Measurements from ENCODE around the gene BACH2. TPM values are rescaled to one million over a fixed set of nuclear protein-coding genes. Genes with fewer than 3 reads are reported as not detected.

The BACH2 gene
- total RNA-seq, 2 experiments from 2014 or later, result 60.7 to 66.9 TPM

- no peak overlapping the region for H3K4me3 Mint-ChIP-seq
- DNase-seq (no peak), ATAC-seq (no peak)
- intact Hi-C loops (cut with micrococcal nuclease), result no loop called here
- TF ChIP-seq CTCF (IDR thresholded peaks at IDR 0.05), result no peak
- peak overlapping the region; percentile 96 for H3K27ac Mint-ChIP-seq
- peaks cover 8% of the 10 kb centered on the region for H3K9me3 Mint-ChIP-seq
- no peaks in the 10 kb centered on the region for H3K27me3 Mint-ChIP-seq
- peaks cover 96% of the 10 kb centered on the region for H3K4me1 Mint-ChIP-seq (ENCODE audit: low read depth)
- ChIA-PET CTCF (interaction anchor here (1.1 to 2.1 kb wide), 9 partner anchors 8 to 323 kb away, joined by 3 to 7 read pairs (median 4); no protein-coding TSS in a partner anchor), POLR2A (interaction anchor here (0.6 to 2.6 kb wide), 4 partner anchors 10 to 211 kb away, joined by 3 to 12 read pairs (median 6); no protein-coding TSS in a partner anchor)
- H3K36me3 Mint-ChIP-seq (ENCODE audit: low read depth), result peaks cover 88% of the 10 kb centered on the region
Observed at GRCh38 chr6:90263633-90264032, 33.0 kb downstream of the BACH2 start.

DNA sequence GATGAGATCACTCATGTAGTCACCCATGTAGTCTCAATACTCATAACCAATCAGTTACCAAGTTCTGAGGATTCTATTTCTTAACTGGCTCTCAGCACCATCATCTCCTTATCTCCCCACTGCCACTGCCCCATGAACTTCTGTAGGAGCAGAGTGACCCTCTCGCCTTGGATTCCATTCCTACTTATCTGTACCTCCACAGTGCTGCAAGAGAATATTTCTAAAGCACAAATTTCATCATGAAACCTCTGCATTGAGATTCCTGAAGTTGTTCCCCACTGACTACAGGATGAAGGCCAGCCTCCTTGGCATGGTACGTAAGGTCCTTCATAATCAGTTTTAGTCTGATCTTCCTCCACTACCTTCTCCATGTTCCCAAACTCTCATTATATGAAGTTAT, 34.8 kb downstream of the BACH2 start:
- Mint-ChIP-seq H3K36me3 (ENCODE audit: low read depth) (peaks cover 89% of the 10 kb centered on the region), H3K4me3 (no peak overlapping the region), H3K9me3 (peaks cover 13% of the 10 kb centered on the region), H3K27me3 (no peaks in the 10 kb centered on the region), H3K27ac (peak overlapping the region; percentile 69), H3K4me1 (ENCODE audit: low read depth) (peaks cover 95% of the 10 kb centered on the region)
- POLR2A ChIA-PET, result interaction anchor here (1.0 to 1.4 kb wide), 2 partner anchors 12 to 23 kb away, joined by 3 to 4 read pairs; no protein-coding TSS in a partner anchor
- DNase-seq, result no peak
- TF ChIP-seq CTCF (IDR thresholded peaks at IDR 0.05), result no peak
- CTCF ChIA-PET, result no interaction called here
- ATAC-seq, result no peak
- intact Hi-C loops (cut with micrococcal nuclease), result no loop called here

DNA sequence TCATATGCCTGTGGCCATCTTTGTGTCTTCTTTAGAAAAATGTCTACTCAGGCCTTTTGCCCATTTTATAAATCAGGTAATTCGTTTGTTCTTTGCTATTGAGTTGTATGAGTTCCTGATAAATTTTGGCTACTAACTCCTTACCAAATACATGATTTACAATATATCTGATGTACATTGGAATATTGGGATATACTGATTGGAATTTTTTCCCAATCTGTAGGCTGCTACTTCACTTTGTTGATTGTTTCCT, 39.2 kb downstream of the BACH2 start:
- CTCF ChIA-PET, result interaction anchor here (1.9 kb wide), 1 partner anchor 10 kb away, joined by 6 read pairs; no protein-coding TSS in a partner anchor
- Mint-ChIP-seq H3K27ac (peak overlapping the region; percentile 94), H3K4me1 (ENCODE audit: low read depth) (peaks cover 92% of the 10 kb centered on the region), H3K4me3 (no peak overlapping the region), H3K9me3 (peaks cover 26% of the 10 kb centered on the region), H3K36me3 (ENCODE audit: low read depth) (peaks cover 91% of the 10 kb centered on the region), H3K27me3 (no peaks in the 10 kb centered on the region)
- no peak for ATAC-seq
- POLR2A ChIA-PET, result interaction anchor here (1.0 to 1.9 kb wide), 2 partner anchors 10 to 35 kb away, joined by 4 read pairs; no protein-coding TSS in a partner anchor
- no peak for TF ChIP-seq CTCF (IDR thresholded peaks at IDR 0.05)
- intact Hi-C loops (cut with micrococcal nuclease), result loop anchor here (2.0 kb wide), 2 partner anchors 23 to 27 kb away; no protein-coding TSS in a partner anchor
- DNase-seq, result no peak

GRCh38 chr6:90256698-90257485, 39.8 kb downstream of the BACH2 start:
- DNase-seq (peak; percentile 65), ATAC-seq (peak; percentile 87)
- peak overlapping the region; percentile 5 for H3K4me3 Mint-ChIP-seq
- TF ChIP-seq CTCF (IDR thresholded peaks at IDR 0.05), result no peak
- peaks cover 92% of the 10 kb centered on the region for H3K4me1 Mint-ChIP-seq (ENCODE audit: low read depth)
- ChIA-PET CTCF (interaction anchor here (1.4 to 1.9 kb wide), 3 partner anchors 10 to 17 kb away, joined by 3 to 6 read pairs (median 4); no protein-coding TSS in a partner anchor), POLR2A (interaction anchor here (0.5 to 1.9 kb wide), 3 partner anchors 9 to 204 kb away, joined by 3 to 4 read pairs (median 4); no protein-coding TSS in a partner anchor)
- H3K36me3 Mint-ChIP-seq (ENCODE audit: low read depth), result peaks cover 89% of the 10 kb centered on the region
- H3K27ac Mint-ChIP-seq, result peak overlapping the region; percentile 94
- peaks cover 26% of the 10 kb centered on the region for H3K9me3 Mint-ChIP-seq
- no peaks in the 10 kb centered on the region for H3K27me3 Mint-ChIP-seq
- intact Hi-C loops (cut with micrococcal nuclease), result loop anchor here (2.0 kb wide), 2 partner anchors 22 to 28 kb away; no protein-coding TSS in a partner anchor

DNA sequence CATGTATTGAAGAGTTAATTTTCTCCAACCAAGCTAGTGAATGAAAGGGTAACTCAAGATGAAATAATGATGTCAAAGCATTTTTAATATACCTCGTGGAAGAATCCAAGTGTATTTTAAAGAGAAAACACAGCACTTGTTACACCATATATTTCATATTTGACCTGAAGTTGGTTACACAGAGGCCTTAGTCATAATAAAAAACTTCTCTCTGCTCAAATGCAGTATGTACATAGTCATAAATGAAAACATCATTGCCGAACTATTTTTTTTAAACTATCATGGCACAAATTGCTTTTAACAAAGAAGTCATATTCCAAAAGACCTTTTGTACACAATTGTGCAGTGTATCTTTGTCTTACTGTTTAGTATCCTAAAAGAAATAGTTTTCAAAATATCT, 43.0 kb downstream of the BACH2 start:
- intact Hi-C loops (cut with micrococcal nuclease), result loop anchor here (2.0 to 5.0 kb wide), 2 partner anchors 13 to 36 kb away; no protein-coding TSS in a partner anchor
- no peak for DNase-seq
- Mint-ChIP-seq H3K4me1 (ENCODE audit: low read depth) (peaks cover 86% of the 10 kb centered on the region), H3K27ac (peak overlapping the region; percentile 90), H3K4me3 (no peak overlapping the region), H3K36me3 (ENCODE audit: low read depth) (peaks cover 73% of the 10 kb centered on the region), H3K27me3 (no peaks in the 10 kb centered on the region), H3K9me3 (peaks cover 20% of the 10 kb centered on the region)
- CTCF ChIA-PET, result interaction anchor here (1.0 to 1.8 kb wide), 4 partner anchors 19 to 40 kb away, joined by 3 to 5 read pairs (median 4); no protein-coding TSS in a partner anchor
- TF ChIP-seq CTCF (IDR thresholded peaks at IDR 0.05), result no peak
- POLR2A ChIA-PET, result interaction anchor here (1.1 to 1.3 kb wide), 4 partner anchors 11 to 20 kb away, joined by 3 to 5 read pairs (median 4); no protein-coding TSS in a partner anchor
- no peak for ATAC-seq
